22Rv1 (cell line): Measurements from ENCODE around the gene ZNF557.

Source experiments
- H3K27ac ChIP-seq: fragments of 450-650 bp; 2 replicates; pipeline ENCODE4 v1.5.1; 2017
- ZFX ChIP-seq: fragments of 450-650 bp; IDR thresholded peaks from 2 replicates; pipeline ENCODE4 v1.6.1; 2017; ENCODE audit warnings: antibody characterized with exemption, borderline replicate concordance
- TF ChIP-seq, protein P1 (sequence below): fragments of 450-650 bp; IDR thresholded peaks from 2 replicates; pipeline ENCODE4 v1.5.1; 2017; ENCODE audit warnings: mild to moderate bottlenecking

ZNF557 gene

GRCh38 chr19:7126132-7126531, 56.6 kb downstream of the ZNF557 start:
- no peak for TF ChIP-seq ZFX
- TF ChIP-seq, protein P1, sequence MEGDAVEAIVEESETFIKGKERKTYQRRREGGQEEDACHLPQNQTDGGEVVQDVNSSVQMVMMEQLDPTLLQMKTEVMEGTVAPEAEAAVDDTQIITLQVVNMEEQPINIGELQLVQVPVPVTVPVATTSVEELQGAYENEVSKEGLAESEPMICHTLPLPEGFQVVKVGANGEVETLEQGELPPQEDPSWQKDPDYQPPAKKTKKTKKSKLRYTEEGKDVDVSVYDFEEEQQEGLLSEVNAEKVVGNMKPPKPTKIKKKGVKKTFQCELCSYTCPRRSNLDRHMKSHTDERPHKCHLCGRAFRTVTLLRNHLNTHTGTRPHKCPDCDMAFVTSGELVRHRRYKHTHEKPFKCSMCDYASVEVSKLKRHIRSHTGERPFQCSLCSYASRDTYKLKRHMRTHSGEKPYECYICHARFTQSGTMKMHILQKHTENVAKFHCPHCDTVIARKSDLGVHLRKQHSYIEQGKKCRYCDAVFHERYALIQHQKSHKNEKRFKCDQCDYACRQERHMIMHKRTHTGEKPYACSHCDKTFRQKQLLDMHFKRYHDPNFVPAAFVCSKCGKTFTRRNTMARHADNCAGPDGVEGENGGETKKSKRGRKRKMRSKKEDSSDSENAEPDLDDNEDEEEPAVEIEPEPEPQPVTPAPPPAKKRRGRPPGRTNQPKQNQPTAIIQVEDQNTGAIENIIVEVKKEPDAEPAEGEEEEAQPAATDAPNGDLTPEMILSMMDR: no peak

DNA sequence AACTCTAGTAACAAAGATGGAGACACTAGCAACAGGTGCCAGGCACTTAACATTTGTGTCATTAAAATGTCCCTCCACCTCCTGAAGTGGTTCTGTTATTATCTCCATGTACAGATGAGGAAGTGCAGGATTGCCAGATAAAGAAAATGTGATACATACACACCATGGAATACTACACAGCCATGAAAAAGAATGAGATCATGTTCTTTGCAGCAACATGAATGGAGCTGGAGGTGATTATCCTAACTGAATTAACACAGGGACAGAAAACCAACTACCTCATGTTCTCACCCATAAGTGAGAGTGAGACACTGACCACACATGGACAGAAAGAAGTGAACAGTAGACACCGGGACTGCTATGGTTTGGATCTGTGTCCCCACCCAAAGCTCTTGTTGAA, 60.5 kb downstream of the ZNF557 start:
- TF ChIP-seq, protein P1: no peak
- TF ChIP-seq ZFX: no peak
- H3K27ac ChIP-seq: no peak overlapping the region

More at GRCh38 chr19:7126132-7126531, 56.6 kb downstream of the ZNF557 start:
- H3K27ac ChIP-seq: no peak overlapping the region

- H3K27ac ChIP-seq: no peak overlapping the region
- no peak for TF ChIP-seq ZFX
- TF ChIP-seq, protein P1: no peak
These were observed 62.6 kb downstream of the ZNF557 start for GRCh38 chr19:7132054-7132453.

DNA sequence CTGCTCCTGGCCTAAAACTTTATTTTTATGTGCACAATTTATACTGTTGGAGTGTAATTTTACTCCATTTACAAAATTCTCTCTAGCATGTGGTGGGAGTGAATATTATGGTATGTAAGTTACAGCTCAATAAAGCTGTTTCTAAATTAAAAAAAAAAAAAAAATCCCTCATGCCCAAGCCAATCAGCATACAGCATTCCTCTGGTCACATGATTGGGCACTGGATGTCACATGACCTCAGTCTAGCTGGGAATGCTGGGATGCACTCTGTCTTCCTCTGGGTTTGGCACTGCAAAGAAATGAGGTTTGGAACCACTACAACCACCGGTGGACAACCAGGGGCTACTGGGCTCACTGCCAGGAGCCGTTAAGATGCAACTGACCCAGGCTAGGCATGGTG, 67.6 kb downstream of the ZNF557 start:
- H3K27ac ChIP-seq: no peak overlapping the region
- no peak for TF ChIP-seq ZFX
- TF ChIP-seq, protein P1: no peak
